Activated CD8-positive, alpha-beta memory T cell treated with anti-CD3 and anti-CD28 coated beads for 1 hour (primary cell): ENCODE data around the gene SERTAD3.
"Not testable (repeated sequence)": the region's sequence is repeated elsewhere in the genome, so short reads cannot be mapped to it uniquely, and the experiment has no call there.

Experiments
- DNase-seq, 2 donors: peaks; one replicate each; pipeline ENCODE4 v3.0.0-alpha.2; 2020; ENCODE audit warnings: low read depth in 1 of 2; ENCODE audit errors: extremely low read depth in 1 of 2

SERTAD3 gene

DNA sequence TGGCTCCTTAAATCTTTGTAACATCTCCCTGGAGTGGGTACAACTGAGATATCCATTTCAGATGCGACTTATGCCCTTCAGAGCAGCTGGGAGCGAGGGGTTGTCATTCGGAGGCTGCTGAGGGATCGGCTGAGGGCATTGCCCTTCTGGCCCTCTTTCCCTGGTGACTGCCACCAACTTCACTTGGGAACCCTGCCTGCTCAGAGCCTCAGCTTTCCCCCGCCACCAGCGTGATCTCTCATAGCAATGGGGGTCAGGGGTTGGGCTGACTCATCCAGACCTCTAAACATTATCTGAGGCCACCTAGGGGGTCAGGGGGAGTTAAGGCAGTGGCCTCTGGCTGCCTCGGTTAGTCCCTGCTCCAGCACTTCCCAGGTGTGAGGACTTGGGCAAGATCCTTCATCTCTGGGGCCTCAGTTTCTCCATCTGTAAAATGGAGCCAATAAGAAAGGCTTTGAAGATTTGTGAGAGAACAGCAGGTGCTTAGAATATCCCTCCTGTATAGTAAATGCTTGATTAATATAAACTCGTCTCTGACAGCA, 32.1 kb downstream of the SERTAD3 start:
- no peak for DNase-seq

DNA sequence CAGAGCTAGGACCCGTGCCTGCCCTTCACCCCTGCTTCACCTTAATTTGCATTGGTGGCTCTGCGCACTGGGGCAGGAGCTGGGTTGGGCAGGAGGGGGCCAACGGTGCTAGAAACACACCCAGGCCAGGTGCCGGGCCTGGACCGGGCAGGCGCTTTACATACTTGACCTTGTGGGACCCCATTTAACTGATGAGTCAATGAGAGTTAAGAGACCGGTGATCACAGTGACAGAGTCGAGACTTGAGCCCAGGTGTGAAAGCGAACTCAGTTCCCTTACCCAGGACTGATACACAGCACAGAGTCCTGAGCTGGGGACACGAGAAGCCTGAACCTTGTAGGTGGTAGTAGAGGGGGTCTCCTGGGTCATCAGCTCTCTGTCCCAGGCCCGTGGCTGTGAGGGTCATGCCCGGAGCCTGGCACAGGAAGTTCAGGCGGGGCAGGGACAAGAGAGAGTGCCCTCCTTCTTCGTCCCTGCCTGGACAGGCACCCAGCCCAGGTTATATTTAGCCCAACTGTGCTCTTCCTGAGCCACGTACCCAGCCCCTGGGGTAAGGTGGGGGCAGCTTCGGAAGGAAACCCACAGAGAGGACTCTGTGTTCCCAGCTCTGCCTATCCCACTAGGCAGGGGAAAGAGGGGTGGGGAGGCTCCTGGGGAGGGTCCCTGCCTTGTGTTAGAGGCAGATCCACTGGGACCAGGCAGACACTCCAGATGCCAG, 32.9 kb downstream of the SERTAD3 start:
- no peak for DNase-seq

- DNase-seq, result no peak
Measured at GRCh38 chr19:40410030-40410389, 34.1 kb downstream of the SERTAD3 start.

DNA sequence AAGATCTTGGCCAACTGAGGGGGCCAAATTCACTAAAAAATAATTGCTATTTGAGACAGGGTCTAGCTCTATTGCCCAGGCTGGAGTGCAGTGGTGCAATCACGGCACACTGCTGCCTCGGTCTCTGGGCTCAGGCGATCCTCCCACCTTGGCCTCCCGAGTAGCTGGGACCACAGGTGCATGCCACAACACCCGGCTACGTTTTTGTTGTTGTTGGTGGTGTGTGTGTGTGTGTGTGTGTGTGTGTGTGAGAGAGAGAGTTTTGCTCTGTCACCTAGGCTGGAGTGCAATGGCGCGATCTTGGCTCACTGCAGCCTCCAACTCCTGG, 35.6 kb downstream of the SERTAD3 start:
- DNase-seq, result not testable (repeated sequence)

DNA sequence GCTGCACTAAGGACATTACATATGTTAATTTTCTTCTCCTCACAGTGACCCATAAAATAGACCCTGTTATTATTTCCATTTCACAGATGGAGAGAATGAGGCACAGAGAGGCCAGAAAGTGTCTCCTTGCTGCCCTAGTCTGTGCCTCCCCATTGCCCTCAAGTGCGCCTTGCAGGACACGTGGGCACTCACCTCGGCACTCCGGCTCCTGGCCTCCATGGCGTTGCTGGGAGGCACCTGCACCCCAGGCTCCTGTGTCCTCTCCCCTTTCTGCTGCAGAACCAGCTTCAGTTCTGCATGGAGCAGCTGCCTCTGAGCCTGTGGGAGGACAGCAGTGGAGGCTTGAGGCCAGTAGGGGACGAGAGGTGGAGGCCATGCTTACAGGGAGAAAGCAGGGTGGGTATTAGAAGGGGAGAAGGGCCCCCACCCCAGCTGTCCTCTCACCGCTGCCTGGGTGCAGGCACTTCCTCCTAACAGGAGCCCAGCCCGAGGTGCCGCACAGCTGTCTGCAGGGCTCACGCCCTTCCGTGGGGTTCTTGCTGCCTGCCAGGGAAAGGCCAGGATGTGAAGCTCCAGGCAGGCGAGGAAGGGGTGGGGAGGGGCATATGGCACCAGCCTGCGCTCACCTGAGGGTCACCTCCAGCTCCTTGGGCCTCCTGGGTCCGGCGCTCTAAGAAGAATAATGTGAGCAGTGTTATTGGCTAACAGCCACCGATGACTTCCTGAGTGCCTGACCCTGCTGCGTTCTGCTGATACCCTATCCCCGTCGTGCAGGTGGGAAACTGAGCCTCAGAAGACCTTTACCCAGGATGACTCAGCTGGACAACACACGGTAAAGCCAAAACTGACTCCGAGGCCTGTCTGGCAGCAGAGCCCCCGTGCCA, 36.2 kb downstream of the SERTAD3 start:
- DNase-seq, result no peak

DNA sequence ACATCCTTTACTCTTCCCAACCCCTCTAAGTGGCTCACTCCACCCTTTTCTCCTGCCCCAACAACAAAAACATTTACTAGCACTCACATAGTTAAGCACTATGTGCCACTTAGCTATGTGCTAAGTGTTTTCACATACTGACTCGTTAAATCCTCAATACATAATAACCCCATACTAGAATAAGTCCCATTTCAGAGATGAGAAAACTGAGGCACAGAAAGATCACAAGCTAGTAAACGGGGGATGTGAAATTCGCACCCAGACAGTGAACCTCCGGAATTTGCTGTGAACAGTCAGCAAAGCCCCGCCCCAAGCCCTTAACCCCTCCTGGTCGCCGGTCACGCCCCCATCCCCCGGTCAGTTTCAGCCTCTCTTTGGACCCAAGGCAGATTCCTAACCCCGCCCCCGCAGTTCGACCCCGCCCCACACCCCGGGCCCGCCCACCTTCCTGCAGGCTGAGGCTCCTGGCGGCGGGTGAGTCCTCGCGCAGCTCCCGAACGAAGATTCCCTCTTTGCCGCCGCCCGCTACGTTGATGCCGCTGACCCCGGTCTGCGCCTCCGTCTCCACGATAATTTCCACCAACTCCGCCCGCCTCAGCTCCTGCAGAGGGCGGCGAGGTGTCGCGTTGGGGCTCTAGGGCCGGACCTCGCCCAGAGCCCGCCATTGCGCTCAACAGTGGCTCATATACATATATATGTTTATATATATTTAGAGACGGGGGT, 40.7 kb downstream of the SERTAD3 start:
- DNase-seq, result peak; percentile 40 to 69

GRCh38 chr19:40400559-40400958, 43.6 kb downstream of the SERTAD3 start:
- DNase-seq, result no peak

- DNase-seq, result peak; percentile 4 to 33
Measured at GRCh38 chr19:40398417-40399131, 45.6 kb downstream of the SERTAD3 start.

GRCh38 chr19:40397568-40397906, 46.6 kb downstream of the SERTAD3 start:
- DNase-seq, result no peak

DNA sequence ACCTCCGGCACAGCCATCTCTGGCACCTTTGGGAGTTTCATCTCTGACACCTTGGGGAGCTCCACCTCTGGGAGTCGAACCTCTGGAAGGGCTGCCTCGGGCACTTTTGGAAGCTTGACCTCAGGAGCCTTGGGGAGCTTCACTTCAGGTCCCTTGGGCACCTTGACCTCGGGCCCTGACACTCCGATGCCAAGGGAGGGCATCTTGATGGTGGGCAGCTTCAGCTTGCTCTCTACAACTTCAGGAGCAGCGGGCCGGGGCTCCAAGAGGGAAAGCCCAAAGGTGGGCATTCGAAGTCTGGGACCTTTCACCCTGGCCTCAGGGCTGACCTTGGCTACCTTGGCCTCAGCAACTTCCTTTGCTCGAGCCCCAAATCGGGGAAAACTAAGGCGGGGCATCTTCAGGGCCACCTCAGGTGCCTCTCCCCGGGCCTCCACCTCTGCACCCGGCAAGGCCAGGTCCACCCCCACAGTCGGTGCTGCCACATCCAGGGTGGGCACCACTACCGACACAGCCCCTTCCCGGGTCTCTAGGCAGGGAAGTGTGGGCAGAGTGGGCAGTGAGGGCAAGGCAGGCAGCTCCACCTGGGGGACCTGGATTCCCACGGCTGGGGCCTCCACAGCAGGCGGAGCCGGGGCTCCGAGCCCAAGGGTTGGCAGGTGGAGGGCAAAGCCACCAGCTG, 47.1 kb downstream of the SERTAD3 start:
- no peak for DNase-seq

DNA sequence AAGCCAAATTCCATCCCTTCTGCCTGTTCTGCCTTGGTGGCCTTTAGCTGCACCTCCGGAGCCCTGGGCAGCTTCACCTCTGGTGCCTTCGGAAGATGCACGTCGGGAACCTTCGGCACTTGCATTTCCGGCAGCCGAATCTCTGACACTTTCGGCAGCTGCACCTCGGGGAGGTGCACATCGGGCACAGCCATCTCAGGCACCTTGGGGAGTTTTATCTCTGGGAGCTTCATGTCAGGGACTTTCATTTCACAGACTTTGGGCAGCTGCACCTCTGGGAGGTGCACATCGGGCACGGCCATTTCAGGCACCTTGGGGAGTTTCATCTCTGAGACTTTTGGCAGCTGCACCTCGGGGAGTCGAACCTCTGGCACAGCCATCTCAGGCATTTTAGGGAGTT, 48.2 kb downstream of the SERTAD3 start:
- no peak for DNase-seq

DNA sequence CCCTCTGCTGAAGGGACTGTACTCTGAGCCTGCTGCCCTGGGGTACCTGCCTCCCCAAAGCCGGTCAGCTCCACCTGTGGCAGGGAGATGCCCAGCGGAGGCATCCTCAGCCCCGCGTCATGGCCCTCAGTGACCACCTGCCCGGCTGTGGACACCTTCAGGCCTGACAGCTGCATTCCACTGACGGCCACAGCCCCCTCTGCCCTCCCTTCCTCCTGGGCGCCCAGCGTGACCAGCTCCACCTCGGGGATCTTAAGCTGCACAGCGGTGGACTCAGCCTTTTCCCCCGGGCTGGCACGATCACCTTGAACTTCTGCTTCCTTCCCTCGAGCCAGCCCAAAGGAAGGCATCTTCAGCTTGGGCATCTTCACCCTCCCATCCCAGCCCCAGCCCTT, 49.3 kb downstream of the SERTAD3 start:
- no peak for DNase-seq

DNA sequence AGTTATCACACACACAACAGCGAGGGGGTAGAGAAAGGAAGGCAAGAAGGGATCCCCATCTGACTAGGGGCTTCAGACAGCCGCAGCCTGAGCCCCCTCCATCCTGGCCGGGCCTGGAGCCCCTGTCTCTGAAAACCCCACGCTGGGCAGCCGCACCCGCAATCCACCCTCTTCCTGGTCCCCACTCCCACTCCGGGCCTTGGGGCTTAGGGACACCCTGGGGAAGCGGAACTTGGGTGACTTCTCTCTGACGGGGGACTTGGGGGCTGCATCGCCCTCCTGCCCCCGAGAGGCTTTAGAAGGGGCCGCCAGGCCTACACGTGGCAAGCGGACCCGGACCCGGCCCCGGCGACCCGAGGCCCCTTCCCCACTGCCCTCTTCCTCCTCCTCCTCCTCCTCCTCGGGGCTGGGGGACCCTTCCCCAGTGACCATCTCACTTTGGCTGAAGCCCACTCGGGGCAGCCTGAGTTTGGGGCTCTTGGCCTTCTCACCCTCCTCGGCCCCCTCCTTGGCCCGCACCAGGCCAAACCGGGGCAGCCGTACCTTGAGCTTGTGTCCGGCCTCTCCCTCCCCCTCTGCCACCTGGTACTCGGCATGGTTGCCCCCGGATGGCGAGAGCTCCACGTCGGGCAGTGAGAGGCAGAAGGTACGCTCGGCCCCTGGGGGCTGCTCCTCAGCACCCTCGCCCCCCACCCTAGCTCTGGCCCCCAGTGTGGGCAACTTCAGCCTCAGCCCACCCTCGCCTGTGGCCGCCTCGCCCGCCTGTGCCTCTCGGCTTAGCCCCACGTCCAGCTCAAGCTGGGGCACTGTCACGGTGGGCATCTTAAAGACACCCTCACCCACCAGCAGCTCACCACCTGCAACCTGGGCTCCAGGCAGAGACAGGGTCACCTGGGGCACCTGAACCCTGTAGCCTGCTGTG, 50.0 kb downstream of the SERTAD3 start:
- DNase-seq, result no peak

GRCh38 chr19:40392894-40393517, 51.1 kb downstream of the SERTAD3 start:
- no peak for DNase-seq

DNA sequence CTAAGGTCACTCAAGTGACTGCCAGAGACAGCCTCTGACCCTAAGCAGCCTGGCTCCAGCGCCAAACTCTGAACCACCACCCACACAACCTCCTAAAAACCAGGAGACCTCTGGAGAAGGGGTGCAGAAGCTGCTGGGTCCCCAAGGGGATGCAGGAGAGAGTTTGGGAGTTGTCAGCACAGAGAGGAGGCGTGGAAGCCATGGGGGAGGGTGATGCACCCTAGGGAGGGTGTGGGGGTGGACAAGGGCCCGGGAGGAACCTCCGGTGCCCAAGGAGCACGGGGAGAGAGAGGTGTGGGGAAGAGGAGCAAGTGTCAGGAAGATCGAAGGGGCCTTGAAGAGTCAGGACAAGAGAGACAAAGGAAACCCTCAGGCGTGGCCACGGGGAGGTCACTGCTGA, 52.0 kb downstream of the SERTAD3 start:
- DNase-seq, result no peak
